ENCODE measurements around the gene PRMT6. TPM values are rescaled to one million over a fixed set of nuclear protein-coding genes. Genes with fewer than 3 reads are reported as not detected.

The PRMT6 gene
- 12.1 and 13.9 TPM in 2 replicates for total RNA-seq

DNA sequence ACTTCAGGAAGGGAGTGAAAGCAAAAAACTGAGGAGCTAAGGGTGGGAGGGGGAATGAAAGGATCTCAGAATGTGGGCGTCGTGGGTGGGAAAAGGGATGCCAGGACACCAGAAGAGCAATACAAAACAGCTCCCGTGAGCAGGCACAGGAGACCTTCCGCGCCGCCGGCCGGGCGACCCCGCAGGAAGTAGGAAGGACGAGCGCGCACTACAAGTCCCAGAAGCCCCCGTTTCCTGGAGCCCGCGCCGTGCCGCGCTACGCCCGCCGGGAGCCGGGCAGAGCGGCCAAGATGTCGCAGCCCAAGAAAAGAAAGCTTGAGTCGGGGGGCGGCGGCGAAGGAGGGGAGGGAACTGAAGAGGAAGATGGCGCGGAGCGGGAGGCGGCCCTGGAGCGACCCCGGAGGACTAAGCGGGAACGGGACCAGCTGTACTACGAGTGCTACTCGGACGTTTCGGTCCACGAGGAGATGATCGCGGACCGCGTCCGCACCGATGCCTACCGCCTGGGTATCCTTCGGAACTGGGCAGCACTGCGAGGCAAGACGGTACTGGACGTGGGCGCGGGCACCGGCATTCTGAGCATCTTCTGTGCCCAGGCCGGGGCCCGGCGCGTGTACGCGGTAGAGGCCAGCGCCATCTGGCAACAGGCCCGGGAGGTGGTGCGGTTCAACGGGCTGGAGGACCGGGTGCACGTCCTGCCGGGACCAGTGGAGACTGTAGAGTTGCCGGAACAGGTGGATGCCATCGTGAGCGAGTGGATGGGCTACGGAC is at the start of gene PRMT6:
TSS of gene PRMT6 (plus strand) at position 249 of the 771 bp plus-strand sequence. CDS start at position 291, 42 bp downstream.

Other genes with a start within 250 kb of the PRMT6 start
- gene NTNG1, start 84.4 kb downstream of the PRMT6 start, total RNA-seq: 0.18 TPM in 1 of 2 replicates, not detected in the other